Measurements from ENCODE around the gene LCN6. TPM values are rescaled to one million over a fixed set of nuclear protein-coding genes. Genes with fewer than 3 reads are reported as not detected.
"Not testable (repeated sequence)": the region's sequence is repeated elsewhere in the genome, so short reads cannot be mapped to it uniquely, and the experiment has no call there.

Gene LCN6
- total RNA-seq, 6 experiments from 2014 or later = 0.26 to 0.63 TPM; not detected in 4

GRCh38 chr9:136774416-136775045 lies 26.2 kb upstream of the LCN6 start:
- Histone ChIP-seq H3K9me3 (no peaks in the 10 kb centered on the region), H3K4me1 (no peaks in the 10 kb centered on the region), H3K4me3 (no peak overlapping the region), H3K27me3 (no peaks in the 10 kb centered on the region), H3K36me3 (no peaks in the 10 kb centered on the region), H3K27ac (no peak overlapping the region)
- TF ChIP-seq CTCF (IDR thresholded peaks at IDR 0.05) (no peak), POLR2A (IDR thresholded peaks at IDR 0.05) (no peak)
- ATAC-seq = no peak
- DNase-seq = no peak
- WGBS (ENCODE audit: insufficient coverage, low coverage, low lambda C conversion rate, missing lambda C conversion rate) = 80% methylated on average over 1 of the region's 12 CpGs
- intact Hi-C loops (cut with DNase I) = loop anchor here in 1 of 2 donors (10.0 kb wide), 1 partner anchor 260 kb away; the partner anchor contains the start of gene FUT7

- Histone ChIP-seq H3K27me3 (no peaks in the 10 kb centered on the region), H3K4me1 (no peaks in the 10 kb centered on the region), H3K9me3 (no peaks in the 10 kb centered on the region), H3K4me3 (no peak overlapping the region), H3K27ac (no peak overlapping the region), H3K36me3 (no peaks in the 10 kb centered on the region)
- intact Hi-C loops (cut with DNase I) = loop anchor here in 1 of 2 donors (10.0 kb wide), 1 partner anchor 261 kb away; the partner anchor contains the start of gene FUT7
- 20% methylated on average over 1 of the region's 7 CpGs for WGBS (ENCODE audit: insufficient coverage, low coverage, low lambda C conversion rate, missing lambda C conversion rate)
- peak; percentile 47 to 69 (median 60) for ATAC-seq
- no peak for TF ChIP-seq POLR2A (IDR thresholded peaks at IDR 0.05)
- DNase-seq = no peak
Measured at GRCh38 chr9:136773386-136774044, 25.2 kb upstream of the LCN6 start.

DNA sequence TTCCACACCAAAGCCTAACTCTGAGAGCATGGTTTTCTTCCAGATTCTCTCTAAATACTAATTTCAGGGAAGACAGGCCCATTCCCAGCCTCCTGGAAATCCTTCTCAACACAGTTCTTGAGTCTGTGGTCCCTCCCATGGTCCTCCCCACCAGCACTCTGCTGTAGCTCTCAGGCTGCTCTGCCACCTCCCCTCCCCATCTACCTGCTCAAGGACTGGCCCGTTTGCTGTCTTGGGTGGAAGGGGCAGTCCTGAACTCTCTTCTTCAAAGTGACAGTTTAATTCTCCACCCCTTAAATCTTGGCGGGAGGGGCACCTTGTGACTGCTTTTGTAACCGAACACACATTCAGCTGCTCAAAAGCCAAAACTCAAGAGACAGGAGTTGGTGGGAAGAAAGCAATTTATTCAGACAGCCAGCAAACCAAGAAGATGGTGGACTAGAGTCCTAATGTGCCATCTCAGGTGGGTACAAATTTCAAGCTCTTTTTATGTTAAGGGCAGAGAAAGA lies 23.6 kb upstream of the LCN6 start:
- DNase-seq (no peak), ATAC-seq (no peak)
- Histone ChIP-seq H3K27ac (no peak overlapping the region), H3K27me3 (no peaks in the 10 kb centered on the region), H3K36me3 (no peaks in the 10 kb centered on the region), H3K4me3 (no peak overlapping the region), H3K9me3 (no peaks in the 10 kb centered on the region), H3K4me1 (no peaks in the 10 kb centered on the region)
- intact Hi-C loops (cut with DNase I) = loop anchor here in 1 of 2 donors (10.0 kb wide), 1 partner anchor 263 kb away; the partner anchor contains the start of gene FUT7
- no peak for TF ChIP-seq POLR2A (IDR thresholded peaks at IDR 0.05)
- 81% methylated on average over 3 of the region's 3 CpGs for WGBS (ENCODE audit: insufficient coverage, low coverage, low lambda C conversion rate, missing lambda C conversion rate)

- 26% methylated on average over 9 of the region's 16 CpGs for WGBS (ENCODE audit: insufficient coverage, low coverage, low lambda C conversion rate, missing lambda C conversion rate)
- Histone ChIP-seq H3K27me3 (no peaks in the 10 kb centered on the region), H3K4me3 (no peak overlapping the region), H3K27ac (no peak overlapping the region), H3K36me3 (no peaks in the 10 kb centered on the region), H3K4me1 (no peaks in the 10 kb centered on the region), H3K9me3 (no peaks in the 10 kb centered on the region)
- intact Hi-C loops (cut with DNase I) = loop anchor here in 1 of 2 donors (10.0 kb wide), 1 partner anchor 265 kb away; the partner anchor contains the start of gene FUT7
- TF ChIP-seq CTCF (IDR thresholded peaks at IDR 0.05) (peak in 3 of 4 donors; percentile 28 to 46 (median 39)), POLR2A (IDR thresholded peaks at IDR 0.05) (no peak)
- DNase-seq (peak in 1 of 3 donors; percentile 58), ATAC-seq (peak; percentile 38 to 71 (median 67))
Measured at GRCh38 chr9:136769710-136770191, 21.4 kb upstream of the LCN6 start.

DNA sequence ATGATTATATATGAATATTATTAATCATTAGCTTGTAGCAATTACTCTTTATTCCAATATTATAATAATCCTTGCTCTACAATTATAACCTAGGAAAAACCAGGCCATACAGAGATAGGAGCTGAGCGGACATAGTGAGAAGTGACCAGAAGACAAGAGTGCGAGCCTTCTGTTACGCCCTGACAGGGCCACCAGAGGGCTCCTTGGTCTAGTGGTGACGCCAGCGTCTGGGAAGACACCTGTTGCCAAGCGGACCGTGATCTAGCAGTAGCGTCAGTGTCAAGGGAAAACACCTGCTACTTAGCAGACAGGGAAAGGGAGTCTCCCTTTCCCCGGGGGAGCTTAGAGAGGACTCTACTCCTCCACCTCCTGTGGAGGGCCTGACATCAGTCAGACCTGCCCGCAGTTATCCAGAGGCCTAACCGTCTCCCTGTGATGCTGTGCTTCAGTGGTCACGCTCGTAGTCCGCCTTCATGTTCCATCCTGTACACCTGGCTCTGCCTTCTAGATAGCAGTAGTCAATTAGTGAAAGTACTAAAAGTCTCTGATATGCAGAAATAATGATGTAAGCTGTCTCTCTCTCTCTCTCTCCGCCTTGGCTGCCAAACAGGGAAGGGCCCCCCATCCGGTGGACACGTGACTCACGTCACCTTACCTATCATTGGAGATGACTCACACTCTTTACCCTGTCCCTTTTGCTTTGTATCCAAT lies 18.2 kb upstream of the LCN6 start:
- TF ChIP-seq CTCF (IDR thresholded peaks at IDR 0.05) = peak in 3 of 4 donors; percentile 31 to 68 (median 52)
- H3K27me3 ChIP-seq; H3K9me3 ChIP-seq; H3K27ac ChIP-seq; H3K36me3 ChIP-seq; H3K4me1 ChIP-seq; H3K4me3 ChIP-seq; intact Hi-C loops (cut with DNase I): not testable (repeated sequence)
- WGBS (ENCODE audit: insufficient coverage, low coverage, low lambda C conversion rate, missing lambda C conversion rate) = 48% methylated on average over 7 of the region's 18 CpGs
- ATAC-seq = peak in 1 of 4 donors; percentile 16
- DNase-seq = peak in 1 of 3 donors; percentile 78

- not testable (repeated sequence) for DNase-seq, ATAC-seq, H3K27ac ChIP-seq
Measured at GRCh38 chr9:136765745-136766409, 17.6 kb upstream of the LCN6 start.

More at GRCh38 chr9:136765745-136766409, 17.6 kb upstream of the LCN6 start:
- H3K27me3 ChIP-seq; H3K4me3 ChIP-seq; intact Hi-C loops (cut with DNase I); H3K36me3 ChIP-seq; H3K9me3 ChIP-seq; H3K4me1 ChIP-seq: not testable (repeated sequence)
- 62% methylated on average over 13 of the region's 14 CpGs for WGBS (ENCODE audit: insufficient coverage, low coverage, low lambda C conversion rate, missing lambda C conversion rate)

Data from right lobe of liver (tissue), 6 donors.